ENCODE measurements around the gene LYRM7.

LYRM7 gene

GRCh38 chr5:131148835-131149234, 21.9 kb upstream of the LYRM7 start:
- CTCF ChIA-PET = interaction anchor here (0.9 to 1.4 kb wide), 3 partner anchors 15 to 30 kb away, joined by 3 to 4 read pairs (median 3); no protein-coding TSS in a partner anchor
- no peak for DNase-seq (ENCODE audit: extremely low spot score)
- POLR2A ChIA-PET = interaction anchor here (0.7 kb wide), 2 partner anchors 301 to 1526 kb away, joined by 5 read pairs; no protein-coding TSS in a partner anchor
- no peak for TF ChIP-seq CTCF (IDR thresholded peaks at IDR 0.05; ENCODE audit: control extremely low read depth, extremely low read depth, low read depth, missing control alignments)

- DNase-seq (ENCODE audit: extremely low spot score) = no peak
- POLR2A ChIA-PET = no interaction called here
- CTCF ChIA-PET = no interaction called here
- no peak for TF ChIP-seq CTCF (IDR thresholded peaks at IDR 0.05; ENCODE audit: control extremely low read depth, extremely low read depth, low read depth, missing control alignments)
Observed at GRCh38 chr5:131150408-131150807, 20.3 kb upstream of the LYRM7 start.

- DNase-seq (ENCODE audit: extremely low spot score) = no peak
- TF ChIP-seq CTCF (IDR thresholded peaks at IDR 0.05; ENCODE audit: control extremely low read depth, extremely low read depth, low read depth, missing control alignments) = no peak
- CTCF ChIA-PET = no interaction called here
- POLR2A ChIA-PET = no interaction called here
Observed at GRCh38 chr5:131151216-131151615, 19.5 kb upstream of the LYRM7 start.

- ChIA-PET CTCF (no interaction called here), POLR2A (interaction anchor here (1.3 kb wide), 1 partner anchor 9 kb away, joined by 4 read pairs; the partner anchor contains the start of gene HINT1)
- no peak for TF ChIP-seq CTCF (IDR thresholded peaks at IDR 0.05; ENCODE audit: control extremely low read depth, extremely low read depth, low read depth, missing control alignments)
Observed at GRCh38 chr5:131156385-131156784, 14.4 kb upstream of the LYRM7 start.

GRCh38 chr5:131156957-131157356, 13.8 kb upstream of the LYRM7 start:
- ChIA-PET CTCF (no interaction called here), POLR2A (interaction anchor here (0.7 kb wide), 1 partner anchor 119 kb away, joined by 3 read pairs; no protein-coding TSS in a partner anchor)
- TF ChIP-seq CTCF (IDR thresholded peaks at IDR 0.05; ENCODE audit: control extremely low read depth, extremely low read depth, low read depth, missing control alignments) = no peak
- DNase-seq (ENCODE audit: extremely low spot score) = no peak

More at GRCh38 chr5:131156385-131156784, 14.4 kb upstream of the LYRM7 start:
- DNase-seq (ENCODE audit: extremely low spot score) = no peak

- CTCF ChIA-PET = interaction anchor here (0.7 kb wide), 1 partner anchor 30 kb away, joined by 3 read pairs; no protein-coding TSS in a partner anchor
- TF ChIP-seq CTCF (IDR thresholded peaks at IDR 0.05; ENCODE audit: control extremely low read depth, extremely low read depth, low read depth, missing control alignments) = no peak
- DNase-seq (ENCODE audit: extremely low spot score) = no peak
- POLR2A ChIA-PET = no interaction called here
Observed at GRCh38 chr5:131160134-131160533, 10.6 kb upstream of the LYRM7 start.

All from GM10248 (cell line).